Measurements from ENCODE around the gene ZNF594. TPM values are rescaled to one million over a fixed set of nuclear protein-coding genes. Genes with fewer than 3 reads are reported as not detected.
"Not testable (repeated sequence)": the region's sequence is repeated elsewhere in the genome, so short reads cannot be mapped to it uniquely, and the experiment has no call there.

The ZNF594 gene
- total and polyA plus RNA-seq, 2 experiments from 2014 or later = 3.1 to 6.2 TPM

GRCh38 chr17:5135726-5136579, 55.7 kb downstream of the ZNF594 start:
- Histone ChIP-seq H3K27ac (no peak overlapping the region), H2AFZ (no peak overlapping the region), H4K20me1 (ENCODE audit: insufficient read depth) (no peaks in the 10 kb centered on the region), H3K9me3 (ENCODE audit: low read depth) (no peaks in the 10 kb centered on the region), H3K4me3 (no peak overlapping the region), H3K9ac (no peak overlapping the region), H3K36me3 (ENCODE audit: low read depth) (no peaks in the 10 kb centered on the region), H3K4me2 (ENCODE audit: unreplicated experiment) (no peak overlapping the region), H3K27me3 (replicated peaks; ENCODE audit: insufficient read depth) (no peaks in the 10 kb centered on the region), H3F3A (ENCODE audit: insufficient read depth) (no peaks in the 10 kb centered on the region), H3K79me2 (ENCODE audit: insufficient read depth) (no peaks in the 10 kb centered on the region), H3K4me1 (ENCODE audit: insufficient read depth) (no peaks in the 10 kb centered on the region), H3K9me2 (ENCODE audit: insufficient read depth) (no peaks in the 10 kb centered on the region)
- DNase-seq = no peak
- 63 to 66% methylated on average over 13 to 14 of the region's 14 CpGs for WGBS, 2 experiments (ENCODE audit: low coverage in 1 of 2, low lambda C conversion rate in 2 of 2, missing lambda C conversion rate in 2 of 2)
- in situ Hi-C loops (cut with MboI) = no loop called here
- TF ChIP-seq EZH2 (IDR thresholded peaks at IDR 0.05; ENCODE audit: insufficient read depth, poor library complexity, severe bottlenecking) = no peak
- no peak for TF ChIP-seq EZH2phosphoT487 (IDR thresholded peaks at IDR 0.05; ENCODE audit: insufficient read depth, low read depth)

DNA sequence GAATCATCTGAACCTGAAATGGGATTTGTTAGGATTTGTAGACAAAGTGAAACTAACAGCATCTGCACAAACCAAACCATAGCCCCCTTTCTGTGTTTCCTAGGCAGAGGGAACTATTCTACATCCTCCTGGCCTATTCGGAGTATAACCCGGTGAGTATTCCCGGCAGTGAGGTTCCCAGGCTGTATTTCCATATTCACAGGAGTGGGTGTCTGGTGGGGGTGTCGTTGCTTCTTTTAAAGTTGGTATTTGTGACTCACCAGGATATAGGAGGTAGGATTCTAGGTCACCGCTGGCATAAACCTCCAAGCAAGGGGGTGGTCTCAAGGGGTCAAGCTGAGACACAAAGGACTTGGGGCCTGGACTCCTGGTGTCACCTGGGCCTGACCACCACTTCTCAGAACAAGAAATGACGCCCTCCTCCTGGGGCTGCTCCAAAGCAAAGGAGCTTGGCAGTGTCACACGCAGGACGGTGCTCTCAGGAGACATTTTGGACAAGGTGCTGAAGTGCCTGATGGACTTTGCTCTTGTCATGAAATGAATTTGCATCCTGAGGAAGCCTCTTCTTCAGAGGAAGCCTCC, 56.4 kb downstream of the ZNF594 start:
- 60 to 68% methylated on average over 8 of the region's 8 CpGs for WGBS, 2 experiments (ENCODE audit: low coverage in 1 of 2, low lambda C conversion rate in 2 of 2, missing lambda C conversion rate in 2 of 2)
- H3K27me3 ChIP-seq (replicated peaks; ENCODE audit: insufficient read depth); in situ Hi-C loops (cut with MboI); H3K9ac ChIP-seq; H3K4me3 ChIP-seq; H3K9me2 ChIP-seq (ENCODE audit: insufficient read depth); H3K4me2 ChIP-seq (ENCODE audit: unreplicated experiment); H2AFZ ChIP-seq; H3K27ac ChIP-seq; H3K9me3 ChIP-seq (ENCODE audit: low read depth); H4K20me1 ChIP-seq (ENCODE audit: insufficient read depth); H3K4me1 ChIP-seq (ENCODE audit: insufficient read depth); H3K79me2 ChIP-seq (ENCODE audit: insufficient read depth); DNase-seq; H3K36me3 ChIP-seq (ENCODE audit: low read depth); H3F3A ChIP-seq (ENCODE audit: insufficient read depth): not testable (repeated sequence)

DNA sequence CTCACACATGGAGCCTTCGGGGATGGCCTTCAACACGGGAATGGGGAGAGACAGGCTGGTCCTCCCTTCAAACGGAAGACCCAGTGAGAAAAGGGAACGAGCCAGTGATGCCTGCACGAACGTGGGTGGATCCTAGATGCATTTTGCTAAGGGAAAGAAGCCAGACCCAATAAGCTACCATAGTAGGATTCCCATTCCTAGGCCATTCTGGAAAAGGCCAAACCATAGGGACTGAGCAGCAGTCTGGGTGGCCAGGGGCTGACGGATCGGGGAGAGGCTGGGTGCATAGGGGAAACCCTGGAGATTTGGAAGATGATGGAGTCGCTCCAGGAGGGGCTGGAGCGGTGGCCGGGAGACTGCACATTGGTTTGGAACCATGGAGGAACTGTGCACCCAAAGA, 57.1 kb downstream of the ZNF594 start:
- 78% methylated on average over 11 of the region's 11 CpGs for WGBS, 2 experiments (ENCODE audit: low coverage in 1 of 2, low lambda C conversion rate in 2 of 2, missing lambda C conversion rate in 2 of 2)
- H3F3A ChIP-seq (ENCODE audit: insufficient read depth); H3K36me3 ChIP-seq (ENCODE audit: low read depth); H3K9me2 ChIP-seq (ENCODE audit: insufficient read depth); in situ Hi-C loops (cut with MboI); DNase-seq; H3K79me2 ChIP-seq (ENCODE audit: insufficient read depth); H3K4me3 ChIP-seq; H2AFZ ChIP-seq; H3K4me2 ChIP-seq (ENCODE audit: unreplicated experiment); H3K4me1 ChIP-seq (ENCODE audit: insufficient read depth); H4K20me1 ChIP-seq (ENCODE audit: insufficient read depth); H3K9me3 ChIP-seq (ENCODE audit: low read depth); H3K27me3 ChIP-seq (replicated peaks; ENCODE audit: insufficient read depth); H3K27ac ChIP-seq; H3K9ac ChIP-seq: not testable (repeated sequence)

GRCh38 chr17:5133961-5134360, 57.7 kb downstream of the ZNF594 start:
- DNase-seq; H3K9me2 ChIP-seq (ENCODE audit: insufficient read depth); H3K9ac ChIP-seq; H3K36me3 ChIP-seq (ENCODE audit: low read depth); H2AFZ ChIP-seq; H3K9me3 ChIP-seq (ENCODE audit: low read depth); H3K4me1 ChIP-seq (ENCODE audit: insufficient read depth); H3K27me3 ChIP-seq (replicated peaks; ENCODE audit: insufficient read depth); in situ Hi-C loops (cut with MboI); H3K79me2 ChIP-seq (ENCODE audit: insufficient read depth); H3F3A ChIP-seq (ENCODE audit: insufficient read depth); H3K4me2 ChIP-seq (ENCODE audit: unreplicated experiment); H3K4me3 ChIP-seq; H3K27ac ChIP-seq; H4K20me1 ChIP-seq (ENCODE audit: insufficient read depth): not testable (repeated sequence)
- WGBS, 2 experiments (ENCODE audit: low coverage in 1 of 2, low lambda C conversion rate in 2 of 2, missing lambda C conversion rate in 2 of 2) = 58 to 74% methylated on average over 8 of the region's 8 CpGs

DNA sequence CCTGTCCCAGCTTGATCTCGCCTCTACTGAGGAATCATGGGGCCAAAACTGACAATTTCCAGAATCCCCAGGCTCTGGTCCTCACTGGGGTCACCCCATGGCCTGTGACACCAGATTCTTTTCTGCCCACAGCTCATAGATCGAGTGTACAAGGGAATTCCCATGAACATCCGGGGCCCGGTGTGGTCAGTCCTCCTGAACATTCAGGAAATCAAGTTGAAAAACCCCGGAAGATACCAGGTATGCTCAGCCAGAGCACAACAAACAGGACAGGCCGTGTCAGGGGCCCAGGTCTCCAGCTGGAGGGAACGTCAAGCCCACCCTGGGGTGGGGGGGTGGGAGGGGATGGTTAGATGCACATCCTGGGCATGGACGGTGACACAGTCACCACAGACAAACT, 58.4 kb downstream of the ZNF594 start:
- no peak for TF ChIP-seq EZH2 (IDR thresholded peaks at IDR 0.05; ENCODE audit: insufficient read depth, poor library complexity, severe bottlenecking)
- TF ChIP-seq EZH2phosphoT487 (IDR thresholded peaks at IDR 0.05; ENCODE audit: insufficient read depth, low read depth) = no peak
- H3K79me2 ChIP-seq (ENCODE audit: insufficient read depth) = no peaks in the 10 kb centered on the region
- no peak overlapping the region for H3K27ac ChIP-seq
- no peaks in the 10 kb centered on the region for H3K9me2 ChIP-seq (ENCODE audit: insufficient read depth)
- H3F3A ChIP-seq (ENCODE audit: insufficient read depth) = no peaks in the 10 kb centered on the region
- no peaks in the 10 kb centered on the region for H3K9me3 ChIP-seq (ENCODE audit: low read depth)
- no peaks in the 10 kb centered on the region for H3K27me3 ChIP-seq (replicated peaks; ENCODE audit: insufficient read depth)
- no peaks in the 10 kb centered on the region for H3K4me1 ChIP-seq (ENCODE audit: insufficient read depth)
- no peaks in the 10 kb centered on the region for H4K20me1 ChIP-seq (ENCODE audit: insufficient read depth)
- in situ Hi-C loops (cut with MboI) = no loop called here
- no peak overlapping the region for H2AFZ ChIP-seq
- no peak overlapping the region for H3K4me3 ChIP-seq
- no peak overlapping the region for H3K9ac ChIP-seq
- H3K36me3 ChIP-seq (ENCODE audit: low read depth) = no peaks in the 10 kb centered on the region
- no peak for DNase-seq
- no peak overlapping the region for H3K4me2 ChIP-seq (ENCODE audit: unreplicated experiment)
- WGBS, 2 experiments (ENCODE audit: low coverage in 1 of 2, low lambda C conversion rate in 2 of 2, missing lambda C conversion rate in 2 of 2) = 57 to 71% methylated on average over 7 to 8 of the region's 8 CpGs

DNA sequence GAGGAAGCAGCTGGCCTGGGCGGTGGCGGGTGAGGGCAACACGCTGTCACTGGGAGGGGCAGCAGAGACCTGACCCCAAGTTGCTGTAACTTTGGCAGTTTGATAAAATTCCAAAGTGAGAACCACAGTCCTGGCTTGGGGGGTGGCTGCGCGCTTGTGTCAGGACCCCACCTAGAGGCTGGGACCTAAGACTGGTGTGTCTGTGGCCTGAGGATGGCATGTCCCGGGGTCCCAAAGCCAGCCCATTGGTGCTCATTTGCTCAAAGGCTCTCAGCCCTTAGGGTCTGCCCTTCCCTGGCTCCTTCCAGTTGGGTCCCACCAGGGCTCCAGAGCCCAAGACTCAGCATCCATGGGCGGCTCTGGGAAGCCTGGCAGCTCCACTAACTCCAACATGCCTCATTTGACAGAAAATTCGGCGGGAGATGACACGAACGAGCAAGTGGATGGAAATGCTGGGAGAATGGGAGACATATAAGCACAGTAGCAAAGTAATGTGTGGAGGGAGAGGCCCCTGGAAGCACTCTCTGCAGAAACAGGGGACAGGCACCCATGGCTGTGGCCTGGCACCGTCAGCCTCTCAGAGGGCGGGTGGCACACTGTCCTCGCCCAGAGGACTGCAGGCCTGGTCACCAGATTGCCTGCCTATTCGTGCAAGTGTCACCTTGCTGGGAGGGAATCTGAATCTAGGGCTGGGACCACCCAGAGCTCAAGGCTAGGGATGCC, 59.0 kb downstream of the ZNF594 start:
- in situ Hi-C loops (cut with MboI); H4K20me1 ChIP-seq (ENCODE audit: insufficient read depth): not testable (repeated sequence)

More for the DNA sequence above, 59.0 kb downstream of the ZNF594 start:
- H3K4me3 ChIP-seq; H3K9me2 ChIP-seq (ENCODE audit: insufficient read depth); H3K79me2 ChIP-seq (ENCODE audit: insufficient read depth); H3K4me2 ChIP-seq (ENCODE audit: unreplicated experiment); H2AFZ ChIP-seq; H3K4me1 ChIP-seq (ENCODE audit: insufficient read depth); DNase-seq; H3K9ac ChIP-seq; H3F3A ChIP-seq (ENCODE audit: insufficient read depth); H3K27me3 ChIP-seq (replicated peaks; ENCODE audit: insufficient read depth); H3K27ac ChIP-seq; H3K9me3 ChIP-seq (ENCODE audit: low read depth); H3K36me3 ChIP-seq (ENCODE audit: low read depth): not testable (repeated sequence)
- 69 to 71% methylated on average over 15 of the region's 15 CpGs for WGBS, 2 experiments (ENCODE audit: low coverage in 1 of 2, low lambda C conversion rate in 2 of 2, missing lambda C conversion rate in 2 of 2)

Measured in GM23248 (cell line).